K562 (cell line): ENCODE results near the gene ST3GAL3. TPM values are rescaled to one million over a fixed set of nuclear protein-coding genes. Genes with fewer than 3 reads are reported as not detected.
A peak's percentile ranks its signal among the peaks of the same experiment; 100 is the strongest.

Source experiments
- CHD7 ChIP-seq: fragments of 200-600 bp; sonication (generic); IDR thresholded peaks from one replicate; pipeline ENCODE4 v1.6.1; 2012; ENCODE audit warnings: mild to moderate bottlenecking, low read depth, low read length, inconsistent platforms
- HSF4 ChIP-seq: fragments of 250-450 bp; sonication (Bioruptor Pico); IDR thresholded peaks from 2 replicates; pipeline ENCODE4 v2.1.2; 2022; ENCODE audit warnings: mild to moderate bottlenecking, moderate library complexity, borderline replicate concordance
- KLF13 ChIP-seq: fragments of 450-650 bp; IDR thresholded peaks from 2 replicates; pipeline ENCODE4 v1.6.1; 2016; ENCODE audit warnings: missing genetic modification characterization, low read depth, mild to moderate bottlenecking, missing compliant biosample characterization, moderate library complexity, borderline replicate concordance
- NR0B1 ChIP-seq: fragments of 450-650 bp; IDR thresholded peaks from one replicate; pipeline ENCODE4 v1.6.1; 2018; ENCODE audit warnings: mild to moderate bottlenecking, moderate library complexity; ENCODE audit not compliant: partially characterized antibody
- RBFOX2 ChIP-seq: fragments of 200-400 bp; formaldehyde crosslinking; IDR thresholded peaks from 2 replicates; pipeline ENCODE4 v1.6.1; 2017; ENCODE audit warnings: low read depth, mild to moderate bottlenecking, low read length, moderate library complexity
- YBX1 ChIP-seq: fragments of 450-650 bp; IDR thresholded peaks from 2 replicates; pipeline ENCODE4 v1.7.1; 2016; ENCODE audit warnings: mild to moderate bottlenecking
- ZNF395 ChIP-seq: fragments of 200-800 bp; sonication (Bioruptor generic); IDR thresholded peaks from 2 replicates; pipeline ENCODE4 v1.6.1; 2017; ENCODE audit warnings: missing genetic modification characterization, missing compliant biosample characterization
- ZNF431 ChIP-seq: sonication (generic); formaldehyde crosslinking; IDR thresholded peaks from 2 replicates; pipeline ENCODE4 v1.8.0; 2022; ENCODE audit warnings: mild to moderate bottlenecking, missing genetic modification reagents
- polyA plus RNA-seq, 8 experiments: library from polyadenylated mRNA; depleted of rRNA in 4 of 8; stranded (reverse) in 5 of 8; unstranded in 3 of 8; fragments of >200 nt; fragmentation: Nextera tagmentation in 2 of 8; fragmentation: Illumina TruSeq in 1 of 8; extraction: Ambion mirVana in 2 of 8; extraction: Trizol in 1 of 8; gene quantifications; 2 replicates each; pipeline versions ENCODE4 v1.2.1 to v1.2.3, GENCODE V29; 2011 to 2014; ENCODE audit warnings: inconsistent platforms in 1 of 8, missing spikeins in 1 of 8
- total RNA-seq, 7 experiments: library from RNA; depleted of rRNA in 6 of 7; stranded (reverse); fragments of >200 nt in 6 of 7; fragmentation: Illumina TruSeq in 2 of 7; extraction: Trizol in 2 of 7; gene quantifications; 2 replicates each; pipeline versions ENCODE4 v1.2.1 to v1.2.3, GENCODE V29; 2011 to 2021; ENCODE audit warnings: low replicate concordance in 1 of 7

Gene ST3GAL3
- total and polyA plus RNA-seq, 9 of the 15 experiments (the other 6 are each of a cell fraction or from before 2014, with no cell fraction given) = 1.2 to 18.9 (median 11.0) TPM

GRCh38 chr1:43707190-43708001 is at the start of gene ST3GAL3 (continued):
- TF ChIP-seq NR0B1 (no peak), KLF13 (tag) (peak; percentile 87), RBFOX2 (peak; percentile 97), ZNF395 (CRISPR knock-in tag) (no peak), HSF4 (peak; percentile 59; the same call in 1 of the 2 replicates), ZNF431 (peak; percentile 80), YBX1 (no peak), CHD7 (no peak)
